ENCODE data around the gene POLR2E.
A peak's percentile ranks its signal among the peaks of the same experiment; 100 is the strongest.

Gene POLR2E

GRCh38 chr19:1066748-1067340 is 28.3 kb downstream of the POLR2E start, which contains the start of gene ARHGAP45:
ARHGAP45 (plus strand) TSS chr19:1067167; CDS start chr19:1067406, 239 bp downstream.
- peak within 1 kb of the TSS; percentile 33 to 72 for H3K4me3 ChIP-seq (ENCODE audit: low read length in 2 of 2)
- no peak for DNase-seq (ENCODE audit: low spot score)

GRCh38 chr19:1066251-1066747 is 28.9 kb downstream of the POLR2E start:
- Histone ChIP-seq H3K4me3 (ENCODE audit: low read length in 2 of 2) (no peak overlapping the region), H3K4me1 (ENCODE audit: control insufficient read depth in 2 of 2, insufficient read depth in 1 of 2, low read depth in 1 of 2, low read length in 2 of 2) (peaks cover 8 to 12% of the 10 kb centered on the region in 2 donors)

More at GRCh38 chr19:1066748-1067340, 28.3 kb downstream of the POLR2E start, which contains the start of gene ARHGAP45:
- WGBS, 2 donors (ENCODE audit: extremely low coverage in 2 of 2, insufficient read length in 2 of 2, insufficient replicate concordance in 1 of 2) = no CpG with 5 or more reads among the region's 61 CpGs
- Histone ChIP-seq H2AK5ac (ENCODE audit: low read depth, low read length) (peak within 1 kb of the TSS; percentile 97), H3K27me3 (ENCODE audit: control insufficient read depth in 3 of 3, insufficient read depth in 3 of 3, low read depth in 1 of 3, low read length in 3 of 3) (peaks cover 4 to 49% (median 46%) of the 10 kb centered on the region in 3 experiments), H3K23ac (ENCODE audit: low read depth, low read length, poor library complexity) (peak within 1 kb of the TSS; percentile 93), H3K36me3 (replicated peaks in 1 of 2; ENCODE audit: control insufficient read depth in 2 of 2, insufficient read depth in 2 of 2, low read length in 2 of 2) (no peaks in the 10 kb centered on the region), H2BK120ac (ENCODE audit: low read depth, low read length) (peak within 1 kb of the TSS; percentile 72), H3K4me1 (ENCODE audit: control insufficient read depth in 2 of 2, insufficient read depth in 1 of 2, low read depth in 1 of 2, low read length in 2 of 2) (peaks cover 8 to 12% of the 10 kb centered on the region in 2 donors), H3K9me3 (replicated peaks in 1 of 2; ENCODE audit: control insufficient read depth in 2 of 2, insufficient read depth in 1 of 2, low read depth in 1 of 2, low read length in 2 of 2) (peaks cover 0 to 3% of the 10 kb centered on the region in 2 donors), H3K4me2 (ENCODE audit: insufficient read depth, low read length, poor library complexity, severe bottlenecking) (peak within 1 kb of the TSS; percentile 73), H3K14ac (ENCODE audit: low read length) (peak within 1 kb of the TSS; percentile 97), H3K27ac (replicated peaks; ENCODE audit: low read length) (no peak within 1 kb of the TSS), H4K8ac (ENCODE audit: low read depth, low read length) (peak within 1 kb of the TSS; percentile 72), H3K79me1 (ENCODE audit: low read depth, low read length) (peaks cover 5% of the 10 kb centered on the region), H3K4ac (ENCODE audit: low read length) (no peak within 1 kb of the TSS), H3K18ac (ENCODE audit: low read length) (peak within 1 kb of the TSS; percentile 97), H2BK12ac (ENCODE audit: low read length) (peak within 1 kb of the TSS; percentile 73), H2AFZ (ENCODE audit: low read length) (peak within 1 kb of the TSS; percentile 88), H3K9ac (ENCODE audit: low read depth, low read length, poor library complexity) (peak within 1 kb of the TSS; percentile 60), H4K91ac (ENCODE audit: low read depth, low read length, poor library complexity) (peak within 1 kb of the TSS; percentile 53), H2BK15ac (ENCODE audit: low read length) (peak within 1 kb of the TSS; percentile 98), H2BK5ac (ENCODE audit: low read length) (peak within 1 kb of the TSS; percentile 53)

GRCh38 chr19:1065606-1066109 is 29.5 kb downstream of the POLR2E start:
- peak overlapping the region; percentile 45 for H3K9ac ChIP-seq (ENCODE audit: low read depth, low read length, poor library complexity)
- DNase-seq (ENCODE audit: low spot score) = no peak
- peak overlapping the region; percentile 93 for H2AK5ac ChIP-seq (ENCODE audit: low read depth, low read length)
- H3K9me3 ChIP-seq (replicated peaks in 1 of 2; ENCODE audit: control insufficient read depth in 2 of 2, insufficient read depth in 1 of 2, low read depth in 1 of 2, low read length in 2 of 2) = peaks cover 0 to 4% of the 10 kb centered on the region in 2 donors
- no peak overlapping the region for H4K8ac ChIP-seq (ENCODE audit: low read depth, low read length)
- no peak overlapping the region for H3K27ac ChIP-seq (replicated peaks; ENCODE audit: low read length)
- peak overlapping the region; percentile 99 for H2BK15ac ChIP-seq (ENCODE audit: low read length)
- no peak overlapping the region for H3K4me2 ChIP-seq (ENCODE audit: insufficient read depth, low read length, poor library complexity, severe bottlenecking)
- H3K23ac ChIP-seq (ENCODE audit: low read depth, low read length, poor library complexity) = peak overlapping the region; percentile 98
- peak overlapping the region; percentile 77 for H3K18ac ChIP-seq (ENCODE audit: low read length)
- peak overlapping the region; percentile 81 for H2BK120ac ChIP-seq (ENCODE audit: low read depth, low read length)
- H3K4me1 ChIP-seq (ENCODE audit: control insufficient read depth in 2 of 2, insufficient read depth in 1 of 2, low read depth in 1 of 2, low read length in 2 of 2) = peaks cover 8 to 12% of the 10 kb centered on the region in 2 donors
- no peak overlapping the region for H4K91ac ChIP-seq (ENCODE audit: low read depth, low read length, poor library complexity)
- H2BK12ac ChIP-seq (ENCODE audit: low read length) = peak overlapping the region; percentile 8
- H3K4me3 ChIP-seq (ENCODE audit: low read length in 2 of 2) = no peak overlapping the region
- no CpG with 5 or more reads among the region's 17 CpGs for WGBS, 2 donors (ENCODE audit: extremely low coverage in 2 of 2, insufficient read length in 2 of 2, insufficient replicate concordance in 1 of 2)
- H3K27me3 ChIP-seq (ENCODE audit: control insufficient read depth in 3 of 3, insufficient read depth in 3 of 3, low read depth in 1 of 3, low read length in 3 of 3) = peaks cover 4 to 43% (median 42%) of the 10 kb centered on the region in 3 experiments
- no peak overlapping the region for H3K14ac ChIP-seq (ENCODE audit: low read length)
- H2AFZ ChIP-seq (ENCODE audit: low read length) = no peak overlapping the region
- H3K79me1 ChIP-seq (ENCODE audit: low read depth, low read length) = peaks cover 4% of the 10 kb centered on the region
- no peak overlapping the region for H3K4ac ChIP-seq (ENCODE audit: low read length)
- peak overlapping the region; percentile 63 for H2BK5ac ChIP-seq (ENCODE audit: low read length)
- H3K36me3 ChIP-seq (replicated peaks in 1 of 2; ENCODE audit: control insufficient read depth in 2 of 2, insufficient read depth in 2 of 2, low read length in 2 of 2) = no peaks in the 10 kb centered on the region

More at GRCh38 chr19:1066251-1066747, 28.9 kb downstream of the POLR2E start:
- DNase-seq (ENCODE audit: low spot score) = no peak
- Histone ChIP-seq H3K36me3 (replicated peaks in 1 of 2; ENCODE audit: control insufficient read depth in 2 of 2, insufficient read depth in 2 of 2, low read length in 2 of 2) (no peaks in the 10 kb centered on the region), H4K91ac (ENCODE audit: low read depth, low read length, poor library complexity) (peak overlapping the region; percentile 53), H3K27ac (replicated peaks; ENCODE audit: low read length) (no peak overlapping the region), H4K8ac (ENCODE audit: low read depth, low read length) (peak overlapping the region; percentile 72), H2BK5ac (ENCODE audit: low read length) (no peak overlapping the region), H3K23ac (ENCODE audit: low read depth, low read length, poor library complexity) (peak overlapping the region; percentile 93), H3K4me2 (ENCODE audit: insufficient read depth, low read length, poor library complexity, severe bottlenecking) (peak overlapping the region; percentile 73), H2AK5ac (ENCODE audit: low read depth, low read length) (peak overlapping the region; percentile 93), H3K4ac (ENCODE audit: low read length) (no peak overlapping the region), H3K27me3 (ENCODE audit: control insufficient read depth in 3 of 3, insufficient read depth in 3 of 3, low read depth in 1 of 3, low read length in 3 of 3) (peaks cover 4 to 46% (median 42%) of the 10 kb centered on the region in 3 experiments), H3K79me1 (ENCODE audit: low read depth, low read length) (peaks cover 5% of the 10 kb centered on the region), H3K9ac (ENCODE audit: low read depth, low read length, poor library complexity) (peak overlapping the region; percentile 60), H2BK12ac (ENCODE audit: low read length) (peak overlapping the region; percentile 73), H2BK15ac (ENCODE audit: low read length) (peak overlapping the region; percentile 98), H3K9me3 (replicated peaks in 1 of 2; ENCODE audit: control insufficient read depth in 2 of 2, insufficient read depth in 1 of 2, low read depth in 1 of 2, low read length in 2 of 2) (peaks cover 0 to 3% of the 10 kb centered on the region in 2 donors), H2AFZ (ENCODE audit: low read length) (peak overlapping the region; percentile 88), H2BK120ac (ENCODE audit: low read depth, low read length) (peak overlapping the region; percentile 72), H3K14ac (ENCODE audit: low read length) (peak overlapping the region; percentile 97), H3K18ac (ENCODE audit: low read length) (peak overlapping the region; percentile 97)
- no CpG with 5 or more reads among the region's 17 CpGs for WGBS, 2 donors (ENCODE audit: extremely low coverage in 2 of 2, insufficient read length in 2 of 2, insufficient replicate concordance in 1 of 2)
